SU-DHL-6 (cell line): Measurements from ENCODE around the gene BMP4.

Experiments used
- H2AFZ ChIP-seq: fragments of 200-600 bp; sonication (generic); 2 replicates; pipeline ENCODE4 v1.6.1; 2014; ENCODE audit warnings: low read depth, mild to moderate bottlenecking, moderate library complexity, mixed read lengths, antibody characterized with exemption, low read length; ENCODE audit not compliant: severe bottlenecking
- H3F3A ChIP-seq: fragments of 200-600 bp; shearing (Covaris generic); 2 replicates; pipeline ENCODE4 v1.6.0; 2016; ENCODE audit warnings: antibody characterized with exemption, mild to moderate bottlenecking; ENCODE audit not compliant: insufficient read depth
- H3K27ac ChIP-seq: fragments of 200-600 bp; sonication (generic); 2 replicates; pipeline ENCODE4 v1.5.1; 2016; ENCODE audit warnings: low read depth, mild to moderate bottlenecking, low read length, moderate library complexity, mixed read lengths
- H3K27me3 ChIP-seq: fragments of 200-600 bp; sonication (generic), shearing (Covaris generic); 2 replicates; pipeline ENCODE4 v1.6.0; 2014; ENCODE audit warnings: mild to moderate bottlenecking, low read length
- H3K36me3 ChIP-seq: fragments of 200-600 bp; sonication (generic); 2 replicates; pipeline ENCODE4 v1.6.1; 2014; ENCODE audit warnings: mild to moderate bottlenecking, low read length, mixed read lengths
- H3K4me2 ChIP-seq: fragments of 300-600, 200-600 bp; shearing (Covaris generic), sonication (generic); 2 replicates; pipeline ENCODE4 v1.6.0; 2014; ENCODE audit warnings: low read length, low read depth, mild to moderate bottlenecking; ENCODE audit not compliant: poor library complexity, severe bottlenecking
- H3K4me3 ChIP-seq: fragments of 200-600 bp; sonication (generic); 2 replicates; pipeline ENCODE4 v1.5.1; 2014; ENCODE audit warnings: antibody characterized with exemption, low read length, mild to moderate bottlenecking, mixed read lengths; ENCODE audit not compliant: insufficient read depth, poor library complexity, severe bottlenecking
- H3K79me2 ChIP-seq: fragments of 200-600 bp; sonication (generic); 2 replicates; pipeline ENCODE4 v1.6.1; 2014; ENCODE audit warnings: mild to moderate bottlenecking, low read length, moderate library complexity; ENCODE audit not compliant: insufficient read depth
- H3K9ac ChIP-seq: fragments of 200-600 bp; sonication (generic); 2 replicates; pipeline ENCODE4 v1.7.0; 2014; ENCODE audit warnings: mild to moderate bottlenecking, low read length
- H3K9me2 ChIP-seq: fragments of 200-600 bp; sonication (generic); replicated peaks from 2 replicates; pipeline ENCODE4 v1.6.1; 2014; ENCODE audit warnings: low read length; ENCODE audit not compliant: insufficient read depth
- H3K9me3 ChIP-seq: fragments of 200-600 bp; sonication (generic); 2 replicates; pipeline ENCODE4 v1.6.1; 2014; ENCODE audit warnings: low read length, mixed read lengths; ENCODE audit not compliant: insufficient read depth
- H4K20me1 ChIP-seq: fragments of 200-600 bp; sonication (generic); 2 replicates; pipeline ENCODE4 v1.6.1; 2014; ENCODE audit warnings: low read depth, mild to moderate bottlenecking, antibody characterized with exemption, low read length, moderate library complexity, mixed read lengths
- EZH2phosphoT487 ChIP-seq: fragments of 200-600 bp; sonication (generic), shearing (Covaris generic); conservative IDR thresholded peaks from 2 replicates; pipeline ENCODE4 v1.6.1; 2018; ENCODE audit warnings: mild to moderate bottlenecking, antibody characterized with exemption, low read length, moderate library complexity, mixed read lengths
- TF ChIP-seq, protein P1 (sequence below): fragments of 200-600 bp; sonication (generic); IDR thresholded peaks from one replicate; pipeline ENCODE4 v1.5.1; 2017; ENCODE audit warnings: antibody characterized with exemption, mild to moderate bottlenecking, low read length, moderate library complexity; ENCODE audit not compliant: insufficient read depth, poor library complexity, severe bottlenecking

Gene BMP4

DNA sequence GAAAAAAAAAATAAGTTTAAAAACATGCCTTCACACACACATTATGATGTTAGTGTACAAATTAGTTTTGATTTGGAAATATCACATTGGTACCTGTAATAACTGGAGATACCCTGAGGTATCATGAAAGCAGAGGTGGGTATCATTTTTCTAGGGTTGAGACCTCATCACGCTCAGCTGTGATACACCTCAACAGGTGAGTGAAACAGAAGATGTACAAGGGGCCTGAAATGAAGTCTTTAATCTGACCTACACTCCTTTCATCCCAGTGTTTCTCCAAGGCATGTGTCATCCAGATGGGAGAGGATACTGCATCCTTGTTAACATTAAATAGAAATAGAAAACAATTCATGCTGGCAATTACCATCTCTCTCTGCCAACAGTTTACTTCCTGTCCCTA, 7.4 kb downstream of the BMP4 start:
- Histone ChIP-seq H3K4me2 (no peak overlapping the region), H3K36me3 (no peaks in the 10 kb centered on the region), H3F3A (no peaks in the 10 kb centered on the region), H2AFZ (no peak overlapping the region), H3K79me2 (no peaks in the 10 kb centered on the region), H3K27ac (no peak overlapping the region), H4K20me1 (no peaks in the 10 kb centered on the region), H3K27me3 (no peaks in the 10 kb centered on the region), H3K9ac (no peak overlapping the region), H3K4me3 (no peak overlapping the region), H3K9me3 (no peaks in the 10 kb centered on the region), H3K9me2 (no peaks in the 10 kb centered on the region)
- TF ChIP-seq EZH2phosphoT487, result no peak
- TF ChIP-seq, protein P1, sequence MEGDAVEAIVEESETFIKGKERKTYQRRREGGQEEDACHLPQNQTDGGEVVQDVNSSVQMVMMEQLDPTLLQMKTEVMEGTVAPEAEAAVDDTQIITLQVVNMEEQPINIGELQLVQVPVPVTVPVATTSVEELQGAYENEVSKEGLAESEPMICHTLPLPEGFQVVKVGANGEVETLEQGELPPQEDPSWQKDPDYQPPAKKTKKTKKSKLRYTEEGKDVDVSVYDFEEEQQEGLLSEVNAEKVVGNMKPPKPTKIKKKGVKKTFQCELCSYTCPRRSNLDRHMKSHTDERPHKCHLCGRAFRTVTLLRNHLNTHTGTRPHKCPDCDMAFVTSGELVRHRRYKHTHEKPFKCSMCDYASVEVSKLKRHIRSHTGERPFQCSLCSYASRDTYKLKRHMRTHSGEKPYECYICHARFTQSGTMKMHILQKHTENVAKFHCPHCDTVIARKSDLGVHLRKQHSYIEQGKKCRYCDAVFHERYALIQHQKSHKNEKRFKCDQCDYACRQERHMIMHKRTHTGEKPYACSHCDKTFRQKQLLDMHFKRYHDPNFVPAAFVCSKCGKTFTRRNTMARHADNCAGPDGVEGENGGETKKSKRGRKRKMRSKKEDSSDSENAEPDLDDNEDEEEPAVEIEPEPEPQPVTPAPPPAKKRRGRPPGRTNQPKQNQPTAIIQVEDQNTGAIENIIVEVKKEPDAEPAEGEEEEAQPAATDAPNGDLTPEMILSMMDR, result no peak

DNA sequence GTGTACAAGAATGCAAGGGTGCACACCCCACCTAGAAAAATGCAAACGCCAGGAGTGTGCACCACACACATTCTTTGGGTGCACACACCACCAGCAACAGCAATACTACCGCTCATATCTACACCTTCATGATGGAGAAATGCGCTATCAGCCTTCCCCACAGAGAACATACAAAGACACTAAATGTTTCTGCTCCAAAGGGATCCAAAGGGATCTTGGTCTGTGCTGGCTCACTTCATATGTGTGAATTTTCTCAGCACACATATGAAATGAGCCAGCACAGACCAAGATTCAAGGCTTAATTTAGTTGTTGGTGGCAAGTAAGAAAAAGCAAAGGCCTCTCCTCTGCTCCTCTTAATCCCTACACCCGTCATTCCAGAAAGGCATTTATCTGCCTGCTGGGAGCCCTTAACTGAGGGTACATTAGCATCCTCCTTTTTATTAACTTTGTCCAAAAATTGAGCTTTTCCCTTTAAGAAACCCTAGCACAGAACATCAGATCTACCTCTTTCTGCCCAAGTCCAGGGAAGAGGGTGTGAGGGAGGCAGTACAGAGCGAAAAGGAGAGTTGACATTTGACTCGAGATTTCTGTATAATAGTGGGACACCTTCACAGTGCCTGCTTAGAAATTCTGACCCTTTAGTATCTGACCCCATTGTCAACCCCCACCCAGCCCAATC, 8.3 kb downstream of the BMP4 start:
- no peak for TF ChIP-seq EZH2phosphoT487
- TF ChIP-seq, protein P1, result no peak
- Histone ChIP-seq H3K4me2 (no peak overlapping the region), H2AFZ (no peak overlapping the region), H3K27me3 (no peaks in the 10 kb centered on the region), H3K4me3 (no peak overlapping the region), H3K9me2 (no peaks in the 10 kb centered on the region), H4K20me1 (no peaks in the 10 kb centered on the region), H3K9ac (no peak overlapping the region), H3K9me3 (no peaks in the 10 kb centered on the region), H3F3A (no peaks in the 10 kb centered on the region), H3K79me2 (no peaks in the 10 kb centered on the region), H3K27ac (no peak overlapping the region), H3K36me3 (no peaks in the 10 kb centered on the region)

DNA sequence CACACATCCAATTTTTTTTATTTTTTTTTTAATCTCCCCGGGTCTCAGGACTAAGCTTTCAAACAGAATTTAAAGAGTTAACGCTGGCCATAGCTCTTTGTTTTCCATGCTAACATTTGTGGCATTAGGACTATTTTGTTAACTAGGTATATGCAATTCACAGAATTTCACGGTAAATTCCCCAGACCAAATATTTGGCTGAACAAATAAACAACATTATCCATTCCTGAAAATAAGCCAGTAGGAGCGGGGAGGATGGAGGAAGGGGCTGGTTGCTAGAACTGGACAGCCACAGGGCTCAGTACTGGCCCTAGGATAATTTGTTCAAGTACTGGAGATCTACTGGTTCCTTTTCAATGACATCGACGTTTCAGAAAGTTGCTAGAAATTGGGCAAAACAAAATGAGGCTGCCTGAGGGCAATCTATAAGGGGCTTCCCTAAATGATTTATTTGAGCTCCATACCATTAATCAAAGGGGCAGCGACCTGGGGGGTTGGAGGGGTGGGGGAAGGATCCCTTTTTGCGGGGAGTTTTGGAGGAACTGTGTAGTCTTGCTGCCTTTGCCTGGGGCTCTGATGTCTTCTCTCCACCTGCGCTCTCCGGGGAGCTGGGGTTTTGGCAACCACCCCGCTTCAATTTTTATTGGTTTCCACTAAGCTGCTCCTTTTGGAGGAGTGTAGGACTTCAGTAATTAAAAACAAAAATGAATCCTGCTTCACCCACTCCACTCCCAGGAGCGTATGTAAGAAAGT, 9.0 kb downstream of the BMP4 start:
- H3K36me3 ChIP-seq, result no peaks in the 10 kb centered on the region
- no peak overlapping the region for H3K4me3 ChIP-seq
- no peaks in the 10 kb centered on the region for H3K9me3 ChIP-seq
- H2AFZ ChIP-seq, result no peak overlapping the region
- no peaks in the 10 kb centered on the region for H3K27me3 ChIP-seq
- H3F3A ChIP-seq, result no peaks in the 10 kb centered on the region
- H3K4me2 ChIP-seq, result no peak overlapping the region
- H3K9me2 ChIP-seq, result no peaks in the 10 kb centered on the region
- TF ChIP-seq, protein P1, result no peak
- TF ChIP-seq EZH2phosphoT487, result no peak
- no peaks in the 10 kb centered on the region for H4K20me1 ChIP-seq
- no peaks in the 10 kb centered on the region for H3K79me2 ChIP-seq
- no peak overlapping the region for H3K27ac ChIP-seq
- H3K9ac ChIP-seq, result no peak overlapping the region
